ENCODE measurements around the gene FHAD1. TPM values are rescaled to one million over a fixed set of nuclear protein-coding genes. Genes with fewer than 3 reads are reported as not detected.
A peak's percentile ranks its signal among the peaks of the same experiment; 100 is the strongest.

FHAD1 gene
- total and polyA plus RNA-seq, 9 donors = 0.82 to 2.1 (median 1.3) TPM

DNA sequence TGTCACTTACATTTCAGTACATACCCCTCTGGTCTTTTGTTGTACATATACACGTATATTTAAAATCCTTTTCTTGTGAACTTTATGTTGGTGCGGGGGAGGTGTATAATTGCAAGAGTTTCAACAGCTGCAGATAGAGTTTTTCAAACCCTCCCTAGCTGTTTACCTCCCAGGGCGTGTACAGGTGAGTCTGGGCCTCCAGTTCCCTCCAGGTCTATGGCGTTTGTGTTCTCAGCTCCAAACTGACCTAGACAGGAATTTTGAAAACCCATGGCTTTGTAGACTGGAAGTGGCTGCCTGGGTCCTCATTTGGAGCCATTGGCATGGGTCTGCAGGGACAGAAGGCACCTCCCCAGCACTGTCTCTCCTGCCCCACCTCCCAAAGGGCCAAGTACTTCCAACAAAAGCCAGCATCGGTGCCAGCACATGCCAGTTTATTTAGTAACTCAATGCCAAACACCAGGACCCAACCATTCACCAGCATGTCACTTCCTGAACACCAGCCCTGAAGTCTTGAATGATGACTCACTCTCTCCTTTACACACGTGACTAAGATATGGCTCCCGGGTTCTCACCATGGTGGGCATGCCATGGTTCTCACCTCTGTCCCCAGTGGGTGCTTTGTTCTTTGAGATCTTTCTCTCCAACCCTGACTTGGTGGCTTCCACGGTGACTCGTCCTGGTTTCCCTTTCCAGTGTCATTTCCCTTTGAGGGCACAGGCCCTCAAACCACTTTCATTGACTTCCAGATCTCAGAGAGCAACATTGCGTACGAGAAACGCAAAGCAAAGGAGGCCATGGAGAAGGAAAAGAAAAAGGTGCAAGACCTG lies 105.3 kb downstream of the FHAD1 start:
- no peak for DNase-seq

DNA sequence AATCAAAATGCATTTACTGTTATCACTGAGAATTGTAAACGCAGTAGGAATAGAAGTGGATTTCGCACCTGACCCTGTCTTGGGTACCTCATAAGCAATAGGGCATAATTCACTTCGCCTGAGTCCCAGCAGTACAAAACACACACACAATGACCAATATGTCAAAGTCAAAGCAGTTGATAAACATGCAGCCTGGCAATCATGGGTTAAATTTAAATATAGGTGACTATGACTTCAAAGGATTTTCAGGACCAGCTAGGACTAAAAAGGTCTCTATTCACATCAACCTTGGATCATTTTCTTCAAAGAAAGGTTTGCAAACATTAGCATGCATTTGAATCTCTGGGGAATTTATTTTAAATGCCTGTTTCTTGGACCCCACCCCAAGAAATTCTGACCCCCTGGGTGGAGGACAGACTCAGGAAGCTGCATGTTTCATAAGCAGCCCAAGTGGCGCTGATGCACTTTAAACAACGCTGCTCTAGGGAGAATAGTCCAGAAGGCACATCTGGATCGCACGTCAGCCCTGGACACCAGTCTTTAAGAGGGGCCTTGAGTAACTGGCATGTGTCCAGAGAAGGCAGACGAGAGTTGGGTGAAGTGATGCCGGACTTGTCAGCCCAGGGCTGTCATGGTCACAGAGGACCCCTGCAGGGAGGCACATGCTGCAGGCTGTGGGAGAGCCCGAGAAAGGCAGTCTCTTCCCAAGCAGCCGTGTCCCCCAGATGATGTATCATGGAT lies 107.0 kb downstream of the FHAD1 start:
- H3K27me3 ChIP-seq (ENCODE audit: control insufficient read depth, insufficient read depth, low read length) = peaks cover 3% of the 10 kb centered on the region
- no peaks in the 10 kb centered on the region for H3K36me3 ChIP-seq (ENCODE audit: control insufficient read depth, insufficient read depth, low read length)
- no peak for DNase-seq
- 36% methylated on average over 8 of the region's 11 CpGs for WGBS (ENCODE audit: insufficient coverage)
- H3K4me1 ChIP-seq (ENCODE audit: control insufficient read depth, insufficient read depth, low read length) = no peaks in the 10 kb centered on the region
- H3K9me3 ChIP-seq (replicated peaks; ENCODE audit: control insufficient read depth, low read depth, low read length) = no peaks in the 10 kb centered on the region
- no peak overlapping the region for H3K4me3 ChIP-seq (ENCODE audit: low read length)
- no peak overlapping the region for H3K27ac ChIP-seq (ENCODE audit: low read length)

More for the DNA sequence above, 105.3 kb downstream of the FHAD1 start:
- Histone ChIP-seq H3K9me3 (replicated peaks; ENCODE audit: control insufficient read depth, low read depth, low read length) (no peaks in the 10 kb centered on the region), H3K27ac (ENCODE audit: low read length) (no peak overlapping the region), H3K27me3 (ENCODE audit: control insufficient read depth, insufficient read depth, low read length) (peaks cover 3% of the 10 kb centered on the region), H3K4me1 (ENCODE audit: control insufficient read depth, insufficient read depth, low read length) (no peaks in the 10 kb centered on the region), H3K36me3 (ENCODE audit: control insufficient read depth, insufficient read depth, low read length) (no peaks in the 10 kb centered on the region), H3K4me3 (ENCODE audit: low read length) (no peak overlapping the region)
- 70% methylated on average over 10 of the region's 12 CpGs for WGBS (ENCODE audit: insufficient coverage)

DNA sequence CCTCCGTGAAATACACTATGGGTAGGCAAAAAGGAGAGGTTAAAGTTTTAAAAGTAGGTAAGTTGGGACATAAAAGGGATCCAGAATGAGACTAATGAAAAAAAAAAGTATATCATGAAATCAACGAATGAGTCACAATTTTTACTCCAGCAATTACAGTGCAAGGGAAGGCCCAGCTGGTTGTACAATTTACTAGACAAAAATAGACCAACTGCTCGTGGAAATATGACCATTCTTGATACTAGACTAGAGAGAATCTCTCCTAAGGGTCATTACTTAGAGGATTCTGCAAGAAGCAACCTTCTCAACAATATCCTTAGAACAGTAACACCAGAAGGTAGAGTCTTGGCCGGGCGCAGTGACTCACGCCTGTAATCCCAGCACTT lies 107.5 kb downstream of the FHAD1 start:
- H3K27ac ChIP-seq (ENCODE audit: low read length) = no peak overlapping the region
- no CpG with 5 or more reads among the region's 6 CpGs for WGBS (ENCODE audit: insufficient coverage)
- DNase-seq = no peak

DNA sequence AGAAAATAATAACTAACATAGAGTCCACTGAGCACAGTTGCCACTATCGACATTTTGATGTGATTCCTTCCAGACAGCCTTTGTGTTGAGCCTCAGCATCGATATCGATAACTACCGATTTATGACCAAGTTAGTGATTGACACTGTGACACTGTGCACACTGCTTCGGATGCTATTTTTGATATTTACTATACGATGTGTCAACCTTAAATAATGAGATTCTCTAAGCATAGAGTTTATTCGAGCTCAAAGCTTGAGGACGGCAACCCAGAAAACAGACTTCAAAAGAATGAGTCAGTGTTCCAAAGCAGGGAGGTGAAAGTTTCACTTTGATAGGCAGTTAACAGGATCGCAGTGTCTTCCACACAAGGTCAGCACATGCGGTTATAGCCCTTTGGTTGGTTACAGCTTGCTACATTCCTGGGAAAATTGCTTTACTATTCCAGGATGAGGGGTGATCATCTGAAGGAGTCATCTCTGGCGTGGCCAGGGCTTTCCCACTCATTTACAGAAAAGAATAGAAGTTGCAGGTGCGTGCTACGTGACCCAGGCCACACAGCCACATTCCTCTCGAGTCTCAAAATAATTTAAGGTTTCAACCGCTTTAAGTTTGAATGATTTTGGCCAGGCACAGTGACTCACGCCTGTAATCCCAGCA lies 109.1 kb downstream of the FHAD1 start:
- H3K9me3 ChIP-seq (replicated peaks; ENCODE audit: control insufficient read depth, low read depth, low read length) = no peaks in the 10 kb centered on the region
- H3K27ac ChIP-seq (ENCODE audit: low read length) = no peak overlapping the region
- DNase-seq = no peak
- no peaks in the 10 kb centered on the region for H3K36me3 ChIP-seq (ENCODE audit: control insufficient read depth, insufficient read depth, low read length)
- no peak overlapping the region for H3K4me3 ChIP-seq (ENCODE audit: low read length)
- H3K4me1 ChIP-seq (ENCODE audit: control insufficient read depth, insufficient read depth, low read length) = no peaks in the 10 kb centered on the region
- WGBS (ENCODE audit: insufficient coverage) = 76% methylated on average over 10 of the region's 16 CpGs
- peaks cover 3% of the 10 kb centered on the region for H3K27me3 ChIP-seq (ENCODE audit: control insufficient read depth, insufficient read depth, low read length)

More for the DNA sequence above, 107.5 kb downstream of the FHAD1 start:
- no peak overlapping the region for H3K4me3 ChIP-seq (ENCODE audit: low read length)
- H3K4me1 ChIP-seq (ENCODE audit: control insufficient read depth, insufficient read depth, low read length) = no peaks in the 10 kb centered on the region
- H3K36me3 ChIP-seq (ENCODE audit: control insufficient read depth, insufficient read depth, low read length) = no peaks in the 10 kb centered on the region
- no peaks in the 10 kb centered on the region for H3K9me3 ChIP-seq (replicated peaks; ENCODE audit: control insufficient read depth, low read depth, low read length)
- H3K27me3 ChIP-seq (ENCODE audit: control insufficient read depth, insufficient read depth, low read length) = peaks cover 3% of the 10 kb centered on the region

DNA sequence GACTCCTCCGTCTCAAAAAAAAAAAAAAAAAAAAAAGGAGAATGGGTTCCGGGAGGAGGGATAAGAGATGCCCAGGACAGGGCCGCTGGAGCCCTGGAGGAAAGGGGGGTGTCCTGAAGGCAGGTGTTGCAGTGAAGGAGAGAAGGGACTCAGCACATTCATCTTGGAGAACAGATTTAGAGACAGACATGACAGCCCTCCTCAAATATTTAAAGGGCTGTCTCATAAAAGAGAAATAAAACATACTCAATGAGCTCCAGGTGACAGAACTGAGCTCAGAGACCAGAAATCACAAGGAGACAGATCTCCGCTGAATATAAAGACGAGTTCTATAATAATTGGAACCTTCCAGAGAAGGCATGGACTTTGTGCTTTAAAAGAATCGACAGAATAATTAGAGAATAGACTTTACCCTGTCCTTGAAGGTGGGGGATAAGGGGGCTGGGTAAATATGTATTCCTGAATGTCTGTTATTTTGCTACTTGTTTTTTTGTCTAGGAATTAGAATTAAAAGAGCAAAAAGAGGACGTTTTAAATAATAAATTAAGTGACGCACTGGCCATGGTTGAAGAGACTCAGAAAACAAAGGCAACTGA lies 110.7 kb downstream of the FHAD1 start:
- no peaks in the 10 kb centered on the region for H3K36me3 ChIP-seq (ENCODE audit: control insufficient read depth, insufficient read depth, low read length)

DNA sequence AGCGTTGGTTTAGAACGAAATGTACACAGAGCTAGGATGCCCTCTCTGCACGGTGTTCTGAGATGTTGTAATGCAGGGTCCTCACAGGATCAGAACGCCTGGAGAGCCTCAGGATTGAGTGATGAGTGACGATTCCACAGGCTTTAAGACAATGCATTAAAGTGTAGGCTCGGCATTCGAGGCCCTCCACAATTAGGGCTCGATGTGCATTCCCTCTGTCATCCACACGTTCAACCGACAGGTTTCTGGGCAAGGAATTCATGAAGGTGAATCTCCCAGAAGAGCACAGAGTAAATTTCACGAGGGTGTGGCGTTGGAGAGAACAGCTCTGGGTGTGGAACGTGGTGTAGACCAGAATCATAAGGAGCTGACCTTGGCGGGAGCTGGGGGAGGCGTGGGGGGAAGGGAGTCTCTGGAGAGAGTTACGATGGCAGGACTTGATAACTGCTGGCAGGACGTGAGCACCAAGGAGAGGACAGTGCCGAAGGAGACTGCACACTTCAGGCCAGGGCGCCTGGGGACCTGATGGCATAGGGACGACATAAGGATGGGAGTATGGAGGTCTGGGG lies 111.6 kb downstream of the FHAD1 start:
- H3K9me3 ChIP-seq (replicated peaks; ENCODE audit: control insufficient read depth, low read depth, low read length) = no peaks in the 10 kb centered on the region
- WGBS (ENCODE audit: insufficient coverage) = 80% methylated on average over 20 of the region's 20 CpGs
- no peaks in the 10 kb centered on the region for H3K36me3 ChIP-seq (ENCODE audit: control insufficient read depth, insufficient read depth, low read length)
- peaks cover 3% of the 10 kb centered on the region for H3K27me3 ChIP-seq (ENCODE audit: control insufficient read depth, insufficient read depth, low read length)
- no peak overlapping the region for H3K4me3 ChIP-seq (ENCODE audit: low read length)
- no peaks in the 10 kb centered on the region for H3K4me1 ChIP-seq (ENCODE audit: control insufficient read depth, insufficient read depth, low read length)
- DNase-seq = no peak
- no peak overlapping the region for H3K27ac ChIP-seq (ENCODE audit: low read length)

More for the DNA sequence above, 110.7 kb downstream of the FHAD1 start:
- WGBS (ENCODE audit: insufficient coverage) = 58% methylated on average over 5 of the region's 8 CpGs
- no peak overlapping the region for H3K4me3 ChIP-seq (ENCODE audit: low read length)
- H3K4me1 ChIP-seq (ENCODE audit: control insufficient read depth, insufficient read depth, low read length) = no peaks in the 10 kb centered on the region
- peaks cover 3% of the 10 kb centered on the region for H3K27me3 ChIP-seq (ENCODE audit: control insufficient read depth, insufficient read depth, low read length)
- no peak for DNase-seq
- H3K9me3 ChIP-seq (replicated peaks; ENCODE audit: control insufficient read depth, low read depth, low read length) = no peaks in the 10 kb centered on the region
- no peak overlapping the region for H3K27ac ChIP-seq (ENCODE audit: low read length)

DNA sequence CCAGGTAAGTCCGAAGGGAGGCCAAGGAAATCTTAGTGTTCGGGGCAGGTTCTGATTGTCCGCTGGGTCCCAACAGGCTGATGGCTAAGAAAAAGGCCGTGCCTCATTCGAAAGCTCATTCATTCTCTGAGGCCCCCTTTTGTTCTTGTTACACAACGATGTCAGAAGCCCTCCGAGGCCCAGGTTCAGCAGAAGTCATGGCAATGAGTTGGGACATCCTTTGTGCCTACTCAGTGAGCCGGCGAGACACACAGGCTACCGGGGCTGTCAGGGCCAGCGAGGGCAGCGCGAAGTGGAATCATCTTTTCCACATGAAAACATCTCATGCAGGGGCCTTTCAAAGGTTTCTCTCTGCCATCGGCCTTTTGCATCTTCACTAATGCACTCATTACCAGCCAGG lies 113.7 kb downstream of the FHAD1 start:
- Histone ChIP-seq H3K4me1 (ENCODE audit: control insufficient read depth, insufficient read depth, low read length) (no peaks in the 10 kb centered on the region), H3K27me3 (ENCODE audit: control insufficient read depth, insufficient read depth, low read length) (no peaks in the 10 kb centered on the region), H3K36me3 (ENCODE audit: control insufficient read depth, insufficient read depth, low read length) (no peaks in the 10 kb centered on the region), H3K9me3 (replicated peaks; ENCODE audit: control insufficient read depth, low read depth, low read length) (no peaks in the 10 kb centered on the region), H3K4me3 (ENCODE audit: low read length) (no peak overlapping the region), H3K27ac (ENCODE audit: low read length) (no peak overlapping the region)
- 83% methylated on average over 13 of the region's 14 CpGs for WGBS (ENCODE audit: insufficient coverage)
- DNase-seq = no peak

DNA sequence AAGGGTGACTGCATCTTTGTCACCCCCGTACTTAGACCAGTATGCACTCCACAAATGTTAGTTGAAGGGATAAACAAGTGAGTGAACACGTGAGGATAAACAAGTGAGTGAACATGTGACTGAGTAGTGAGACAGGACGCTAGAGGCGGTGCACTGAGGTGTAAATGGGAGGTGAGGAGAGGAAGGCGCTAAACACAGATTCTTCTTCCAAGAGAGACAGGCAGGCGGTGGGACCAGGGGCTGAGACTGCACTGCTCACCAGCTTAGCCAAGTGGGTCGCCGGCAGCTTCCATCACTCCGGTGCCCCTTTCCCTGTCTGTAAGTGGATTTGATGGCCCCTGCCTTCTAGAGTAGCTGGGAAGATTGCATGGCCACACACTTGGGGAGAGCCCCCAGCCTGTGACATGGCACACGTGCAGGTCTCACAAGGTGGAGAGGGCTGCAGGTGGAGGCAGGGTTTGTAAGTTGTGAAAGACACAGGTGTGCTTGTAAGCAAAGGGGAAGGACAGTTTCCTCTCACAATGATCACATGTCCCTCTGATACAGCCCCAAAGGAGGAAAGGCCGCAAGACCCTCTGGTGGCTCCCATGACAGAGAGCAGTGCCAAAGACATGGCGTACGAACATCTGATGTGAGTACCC lies 115.2 kb downstream of the FHAD1 start:
- Histone ChIP-seq H3K27me3 (ENCODE audit: control insufficient read depth, insufficient read depth, low read length) (no peaks in the 10 kb centered on the region), H3K36me3 (ENCODE audit: control insufficient read depth, insufficient read depth, low read length) (no peaks in the 10 kb centered on the region), H3K27ac (ENCODE audit: low read length) (no peak overlapping the region), H3K4me3 (ENCODE audit: low read length) (no peak overlapping the region), H3K9me3 (replicated peaks; ENCODE audit: control insufficient read depth, low read depth, low read length) (no peaks in the 10 kb centered on the region), H3K4me1 (ENCODE audit: control insufficient read depth, insufficient read depth, low read length) (no peaks in the 10 kb centered on the region)
- WGBS (ENCODE audit: insufficient coverage) = 88% methylated on average over 11 of the region's 13 CpGs
- no peak for DNase-seq

DNA sequence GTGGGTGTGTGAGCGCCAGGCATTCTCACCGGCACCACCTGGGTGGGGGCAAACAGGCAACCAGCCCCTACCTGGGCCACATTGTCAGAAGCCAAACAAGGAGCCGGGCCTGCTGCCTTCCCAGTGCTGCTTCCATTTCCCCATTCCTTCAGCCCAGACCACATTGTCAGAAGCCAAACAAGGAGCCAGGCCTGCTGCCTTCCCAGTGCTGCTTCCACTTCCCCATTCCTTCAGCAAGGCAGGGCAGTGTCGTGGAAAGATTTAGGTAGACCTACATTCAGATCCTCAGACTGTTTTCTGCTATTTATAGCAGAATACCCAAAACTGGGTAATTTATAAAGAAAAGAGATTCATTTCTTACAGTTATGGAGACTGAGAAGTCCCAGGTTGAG lies 115.7 kb downstream of the FHAD1 start:
- DNase-seq = peak; percentile 49
- H3K27ac ChIP-seq (ENCODE audit: low read length) = no peak overlapping the region
- H3K4me1 ChIP-seq (ENCODE audit: control insufficient read depth, insufficient read depth, low read length) = no peaks in the 10 kb centered on the region
- H3K27me3 ChIP-seq (ENCODE audit: control insufficient read depth, insufficient read depth, low read length) = no peaks in the 10 kb centered on the region
- 100% methylated on average over 2 of the region's 4 CpGs for WGBS (ENCODE audit: insufficient coverage)
- H3K9me3 ChIP-seq (replicated peaks; ENCODE audit: control insufficient read depth, low read depth, low read length) = no peaks in the 10 kb centered on the region
- H3K4me3 ChIP-seq (ENCODE audit: low read length) = no peak overlapping the region
- no peaks in the 10 kb centered on the region for H3K36me3 ChIP-seq (ENCODE audit: control insufficient read depth, insufficient read depth, low read length)
